H1 (cell line): ENCODE data around the gene NUDT7. TPM values are rescaled to one million over a fixed set of nuclear protein-coding genes. Genes with fewer than 3 reads are reported as not detected.

ENCODE experiments used
- CTCF ChIA-PET: fragments of 300-600 bp; sonication (Branson Sonifier 250); formaldehyde crosslinking; loops from one replicate; lab custom pipeline; 2021; ENCODE audit not compliant: partially characterized antibody; lab: Charles Lee
- POLR2A ChIA-PET: fragments of 300-600 bp; sonication (Branson Sonifier 250); formaldehyde crosslinking; loops from one replicate; lab custom pipeline; 2021; ENCODE audit warnings: inconsistent platforms; ENCODE audit not compliant: partially characterized antibody; lab: Charles Lee
- DNase-seq, 2 experiments: peaks; one replicate each; pipeline versions ENCODE4 v3.0.0 to v3.0.0-alpha.2; 2010 to 2022; ENCODE audit warnings: low spot score in 2 of 2, low read depth in 1 of 2, mixed read lengths in 1 of 2
- FAIRE-seq: peaks from 2 replicates; lab custom pipeline; 2011; peaks lifted over from hg19 to GRCh38; lab: Jason Lieb, UNC
- H2AFZ ChIP-seq: 2 replicates; pipeline ENCODE4 v1.8.1; 2012; ENCODE audit warnings: low read length, inconsistent platforms
- H2AK5ac ChIP-seq: 2 replicates; pipeline ENCODE4 v1.6.1; 2013; ENCODE audit warnings: low read depth, low read length
- H2BK120ac ChIP-seq: replicated peaks from 2 replicates; pipeline ENCODE3; 2013; ENCODE audit warnings: low read depth, low read length, inconsistent platforms
- H2BK12ac ChIP-seq: 2 replicates; pipeline ENCODE4 v1.6.1; 2013; ENCODE audit warnings: low read depth, low read length
- H2BK15ac ChIP-seq: 2 replicates; pipeline ENCODE4 v1.6.1; 2013; ENCODE audit warnings: low read length
- H2BK20ac ChIP-seq: 2 replicates; pipeline ENCODE4 v1.6.1; 2013; ENCODE audit warnings: low read length
- H2BK5ac ChIP-seq: 2 replicates; pipeline ENCODE4 v1.6.1; 2013; ENCODE audit warnings: low read depth, low read length
- H3K14ac ChIP-seq: 2 replicates; pipeline ENCODE4 v1.6.1; 2013; ENCODE audit warnings: inconsistent platforms; ENCODE audit not compliant: insufficient read length
- H3K18ac ChIP-seq: 2 replicates; pipeline ENCODE4 v1.6.1; 2013; ENCODE audit warnings: low read length; ENCODE audit errors: extremely low read depth
- H3K23ac ChIP-seq: 2 replicates; pipeline ENCODE4 v1.6.1; 2013; ENCODE audit warnings: inconsistent platforms; ENCODE audit not compliant: insufficient read length
- H3K23me2 ChIP-seq: 2 replicates; pipeline ENCODE4 v1.6.1; 2013; ENCODE audit warnings: low read depth, low read length
- H3K27ac ChIP-seq: 2 replicates; pipeline ENCODE4 v1.6.1; 2011; ENCODE audit warnings: low read depth, low read length, inconsistent platforms
- H3K27me3 ChIP-seq, 4 experiments: replicated peaks in 1 of 4; 1 replicate in 1 of 4; 2 replicates in 3 of 4; pipeline versions ENCODE4 v1.6.1 to v1.8.1; 2011 to 2013; ENCODE audit warnings: low read length in 3 of 4, mild to moderate bottlenecking in 3 of 4, inconsistent platforms in 2 of 4, mixed read lengths in 2 of 4, moderate library complexity in 1 of 4; ENCODE audit not compliant: control insufficient read depth in 3 of 4, insufficient read depth in 3 of 4; ENCODE audit errors: extremely low read depth in 1 of 4
- H3K36me3 ChIP-seq, 4 experiments: 2 replicates each; pipeline versions ENCODE4 v1.6.1 to v1.8.1; 2011 to 2013; ENCODE audit warnings: mild to moderate bottlenecking in 4 of 4, low read length in 3 of 4, moderate library complexity in 2 of 4, control low read depth in 1 of 4, inconsistent platforms in 1 of 4; ENCODE audit not compliant: insufficient read depth in 4 of 4, control insufficient read depth in 2 of 4
- H3K4ac ChIP-seq: replicated peaks from 2 replicates; pipeline ENCODE3; 2013; ENCODE audit warnings: low read length, low read depth, mixed read lengths, inconsistent platforms; ENCODE audit not compliant: insufficient read length
- H3K4me1 ChIP-seq, 4 experiments: replicated peaks in 1 of 4; 1 replicate in 1 of 4; 2 replicates in 3 of 4; pipeline versions ENCODE4 v1.6.1 to v1.8.1; 2011 to 2013; ENCODE audit warnings: low read length in 3 of 4, inconsistent platforms in 2 of 4, mixed read lengths in 1 of 4; ENCODE audit not compliant: insufficient read depth in 4 of 4, control insufficient read depth in 3 of 4
- H3K4me2 ChIP-seq, 2 experiments: 2 replicates each; pipeline versions ENCODE4 v1.6.1 to v1.8.1; 2011 to 2013; ENCODE audit warnings: low read depth in 2 of 2, low read length in 2 of 2, control low read depth in 1 of 2, inconsistent platforms in 1 of 2, mild to moderate bottlenecking in 1 of 2; ENCODE audit not compliant: insufficient read depth in 1 of 2
- H3K4me3 ChIP-seq, 4 experiments: fragments of 200-600, 300-600 bp in 1 of 4; sonication (generic), shearing (Covaris generic), sonication (Bioruptor Twin) in 1 of 4; 2 replicates each; pipeline versions ENCODE4 v1.5.1 to v1.8.1; 2011 to 2016; ENCODE audit warnings: low read length in 4 of 4, low read depth in 3 of 4, control low read depth in 2 of 4, inconsistent platforms in 2 of 4, mild to moderate bottlenecking in 2 of 4, mixed read lengths in 1 of 4, moderate library complexity in 1 of 4; ENCODE audit not compliant: insufficient read depth in 2 of 4; ENCODE audit errors: extremely low read depth in 1 of 4
- H3K56ac ChIP-seq: replicated peaks from 2 replicates; pipeline ENCODE3; 2013; ENCODE audit warnings: low read depth, mild to moderate bottlenecking, mixed read lengths, low read length, inconsistent platforms; ENCODE audit not compliant: insufficient read length
- H3K79me1 ChIP-seq: 2 replicates; pipeline ENCODE4 v1.6.1; 2013; ENCODE audit warnings: low read depth, low read length, control low read depth
- H3K79me2 ChIP-seq, 2 experiments: 2 replicates each; pipeline versions ENCODE4 v1.6.1 to v1.8.1; 2012 to 2013; ENCODE audit warnings: low read length in 2 of 2, mild to moderate bottlenecking in 2 of 2, inconsistent platforms in 1 of 2; ENCODE audit not compliant: insufficient read depth in 2 of 2, control insufficient read depth in 1 of 2
- H3K9ac ChIP-seq, 4 experiments: replicated peaks in 1 of 4; 1 replicate in 1 of 4; 2 replicates in 3 of 4; pipeline versions ENCODE4 v1.6.1 to v1.8.1; 2011 to 2013; ENCODE audit warnings: low read depth in 3 of 4, low read length in 3 of 4, control low read depth in 2 of 4, mild to moderate bottlenecking in 2 of 4, moderate library complexity in 2 of 4, inconsistent platforms in 1 of 4; ENCODE audit errors: extremely low read depth in 1 of 4
- H3K9me3 ChIP-seq, 2 experiments: 2 replicates each; pipeline versions ENCODE4 v1.6.1 to v1.8.1; 2012 to 2013; ENCODE audit warnings: mild to moderate bottlenecking in 2 of 2, moderate library complexity in 2 of 2, control low read depth in 1 of 2, inconsistent platforms in 1 of 2, low read depth in 1 of 2, low read length in 1 of 2, mixed read lengths in 1 of 2; ENCODE audit not compliant: insufficient read depth in 2 of 2
- H4K20me1 ChIP-seq, 2 experiments: replicated peaks in 1 of 2; 2 replicates each; pipeline versions ENCODE3 to v1.8.1; 2011 to 2013; ENCODE audit warnings: inconsistent platforms in 2 of 2, low read length in 2 of 2, mild to moderate bottlenecking in 1 of 2; ENCODE audit not compliant: insufficient read depth in 2 of 2, control insufficient read depth in 1 of 2
- H4K5ac ChIP-seq: 2 replicates; pipeline ENCODE4 v1.6.1; 2013; ENCODE audit warnings: low read length, low read depth, mixed read lengths, inconsistent platforms; ENCODE audit not compliant: insufficient read length
- H4K8ac ChIP-seq: 2 replicates; pipeline ENCODE4 v1.8.0; 2013; ENCODE audit warnings: mild to moderate bottlenecking, moderate library complexity, low read length, inconsistent platforms; ENCODE audit not compliant: insufficient read depth; ENCODE audit errors: extremely low read depth
- H4K91ac ChIP-seq: replicated peaks from 2 replicates; pipeline ENCODE3; 2013; ENCODE audit warnings: low read length, mixed read lengths, inconsistent platforms; ENCODE audit not compliant: insufficient read length
- BACH1 ChIP-seq: IDR thresholded peaks from 2 replicates; pipeline ENCODE4 v1.6.1; 2012; ENCODE audit warnings: low read length, improper control_type of control experiment
- CBX5 ChIP-seq: fragments of 300-800, 300-1000 bp; sonication (generic); IDR thresholded peaks from 2 replicates; pipeline ENCODE4 v1.7.1; 2016; ENCODE audit warnings: antibody characterized with exemption, low read length, low read depth
- CBX8 ChIP-seq: fragments of 300-800, 300-1000 bp; sonication (generic); IDR thresholded peaks from 2 replicates; pipeline ENCODE4 v1.7.1; 2016; ENCODE audit warnings: low read depth, low read length, borderline replicate concordance
- CREB1 ChIP-seq: IDR thresholded peaks from 2 replicates; pipeline ENCODE4 v1.6.1; 2012; ENCODE audit warnings: inconsistent platforms
- GABPA ChIP-seq: IDR thresholded peaks from 2 replicates; pipeline ENCODE4 v1.6.1; 2011; ENCODE audit warnings: mild to moderate bottlenecking, low read length, moderate library complexity, borderline replicate concordance; ENCODE audit not compliant: insufficient read depth
- JUN ChIP-seq: IDR thresholded peaks from 2 replicates; pipeline ENCODE4 v1.6.1; 2011; ENCODE audit warnings: low read depth, mild to moderate bottlenecking, improper control_type of control experiment, low read length
- JUND ChIP-seq: IDR thresholded peaks from 2 replicates; pipeline ENCODE4 v1.6.1; 2011; ENCODE audit warnings: mild to moderate bottlenecking, improper control_type of control experiment, low read length
- MAX ChIP-seq: IDR thresholded peaks from 2 replicates; pipeline ENCODE4 v1.6.1; 2012; ENCODE audit warnings: inconsistent platforms
- RFX5 ChIP-seq: IDR thresholded peaks from 2 replicates; pipeline ENCODE4 v1.6.1; 2011; ENCODE audit warnings: low read depth, low read length, improper control_type of control experiment, borderline replicate concordance
- TAF1 ChIP-seq: IDR thresholded peaks from 2 replicates; pipeline ENCODE4 v1.6.1; 2011; ENCODE audit warnings: mild to moderate bottlenecking, low read depth, low read length
- ZNF274 ChIP-seq: IDR thresholded peaks from 2 replicates; pipeline ENCODE4 v1.7.0; 2012; ENCODE audit warnings: low read length, borderline replicate concordance; ENCODE audit errors: extremely low read depth
- WGBS, 2 experiments: shearing (Covaris generic) in 1 of 2; methylation state at CpG; one replicate each; pipeline versions ENCODE4 v1.1.6 to v1.1.7; 2013 to 2015; ENCODE audit warnings: low lambda C conversion rate in 2 of 2, mixed read lengths in 2 of 2, inconsistent platforms in 1 of 2, low coverage in 1 of 2, missing lambda C conversion rate in 1 of 2; ENCODE audit not compliant: insufficient replicate concordance in 2 of 2, insufficient coverage in 1 of 2, insufficient read length in 1 of 2; ENCODE audit errors: extremely low coverage in 1 of 2, missing lambda C conversion rate in 1 of 2; 5-methylcytosine and 5-hydroxymethylcytosine counted together
- polyA plus RNA-seq, 7 experiments: library from polyadenylated mRNA; depleted of rRNA in 3 of 7; stranded (reverse) in 5 of 7; unstranded in 2 of 7; fragments of >200 nt in 5 of 7; fragments of 200-250 nt in 2 of 7; gene quantifications; 1 replicate in 5 of 7; 2 replicates in 1 of 7; 4 replicates in 1 of 7; pipeline versions ENCODE4 v1.2.1 to v1.2.3, GENCODE V29; 2011 to 2013; ENCODE audit warnings: missing spikeins in 2 of 7, mixed read lengths in 2 of 7
- total RNA-seq: library from RNA; stranded (reverse); fragmentation: NEBNext Ultra II Directional; extraction: Animal tissue kit (Norgen Biotek cat#: 25700); gene quantifications from 2 replicates; pipeline ENCODE4 v1.2.1, GENCODE V29; 2021

The NUDT7 gene
- total and polyA plus RNA-seq, 2 of the 8 experiments (the other 6 are each of a cell fraction or from before 2014, with no cell fraction given), result 8.8 to 19.7 TPM

GRCh38 chr16:77780378-77780837 lies 58.1 kb downstream of the NUDT7 start:
- FAIRE-seq, result no peak
- H2BK15ac ChIP-seq, result no peak overlapping the region
- H3K9ac ChIP-seq, result no peak overlapping the region

More at GRCh38 chr16:77780378-77780837, 58.1 kb downstream of the NUDT7 start:
- TF ChIP-seq CBX5 (no peak), CBX8 (no peak), TAF1 (no peak), JUND (no peak), BACH1 (no peak), CREB1 (no peak), GABPA (no peak), MAX (no peak), RFX5 (no peak), ZNF274 (no peak), JUN (no peak)
- TF ChIP-seq, all 59 proteins: peak for 0
- Histone ChIP-seq H3K56ac (no peak overlapping the region), H2BK120ac (no peak overlapping the region), H3K18ac (no peak overlapping the region), H3K4me1 (no peaks in the 10 kb centered on the region; a peak in 1 of 7 replicates), H2BK12ac (no peak overlapping the region), H3K27ac (no peak overlapping the region), H4K91ac (no peak overlapping the region), H3K23me2 (no peaks in the 10 kb centered on the region), H2AFZ (no peak overlapping the region), H3K36me3 (no peaks in the 10 kb centered on the region), H3K4me2 (no peak overlapping the region), H3K79me2 (no peaks in the 10 kb centered on the region), H3K9me3 (peaks cover 0 to 7% of the 10 kb centered on the region in 2 experiments; a peak in 1 of 4 replicates), H2BK20ac (no peak overlapping the region), H3K23ac (no peak overlapping the region), H3K27me3 (no peaks in the 10 kb centered on the region), H4K20me1 (no peaks in the 10 kb centered on the region), H3K79me1 (no peaks in the 10 kb centered on the region), H2BK5ac (no peak overlapping the region), H2AK5ac (no peak overlapping the region), H3K4me3 (no peak overlapping the region), H4K5ac (no peak overlapping the region), H3K14ac (no peak overlapping the region), H3K4ac (no peak overlapping the region), H4K8ac (no peak overlapping the region)
- ChIA-PET CTCF (interaction anchor here (0.7 to 2.2 kb wide), 6 partner anchors 10 to 221 kb away, joined by 3 to 11 read pairs (median 4); no protein-coding TSS in a partner anchor), POLR2A (interaction anchor here (1.3 kb wide), 1 partner anchor 17 kb away, joined by 3 read pairs; no protein-coding TSS in a partner anchor)
- no peak for DNase-seq
- 91% methylated on average over 9 of the region's 9 CpGs; no CpG with 5 or more reads in 1 of the 2 experiments for WGBS, 2 experiments
